Measurements from ENCODE around the gene RTF2.
"Not testable (repeated sequence)": the region's sequence is repeated elsewhere in the genome, so short reads cannot be mapped to it uniquely, and the experiment has no call there.

Gene RTF2

GRCh38 chr20:56537997-56538396 lies 69.6 kb downstream of the RTF2 start:
- no peak for DNase-seq (ENCODE audit: low read depth in 2 of 2, low spot score in 1 of 2)

GRCh38 chr20:56540415-56540814 lies 72.0 kb downstream of the RTF2 start:
- no peak for DNase-seq (ENCODE audit: low read depth in 2 of 2, low spot score in 1 of 2)

- no peak for DNase-seq (ENCODE audit: low read depth in 2 of 2, low spot score in 1 of 2)
Measured at GRCh38 chr20:56542489-56543030, 74.1 kb downstream of the RTF2 start.

GRCh38 chr20:56551571-56551970 lies 83.1 kb downstream of the RTF2 start:
- DNase-seq (ENCODE audit: low read depth in 2 of 2, low spot score in 1 of 2), result no peak

GRCh38 chr20:56552911-56553629 lies 84.6 kb downstream of the RTF2 start:
- no peak for DNase-seq (ENCODE audit: low read depth in 2 of 2, low spot score in 1 of 2)

GRCh38 chr20:56554869-56555268 lies 86.4 kb downstream of the RTF2 start:
- no peak for DNase-seq (ENCODE audit: low read depth in 2 of 2, low spot score in 1 of 2)

- no peak for DNase-seq (ENCODE audit: low read depth in 2 of 2, low spot score in 1 of 2)
Measured at GRCh38 chr20:56558968-56559367, 90.5 kb downstream of the RTF2 start.

- not testable (repeated sequence) for DNase-seq (ENCODE audit: low read depth in 2 of 2, low spot score in 1 of 2)
Measured at GRCh38 chr20:56564526-56564925, 96.1 kb downstream of the RTF2 start.

- DNase-seq (ENCODE audit: low read depth in 2 of 2, low spot score in 1 of 2), result no peak
Measured at GRCh38 chr20:56565511-56565910, 97.1 kb downstream of the RTF2 start.

GRCh38 chr20:56566621-56567020 lies 98.2 kb downstream of the RTF2 start:
- no peak for DNase-seq (ENCODE audit: low read depth in 2 of 2, low spot score in 1 of 2)
